H1 (cell line): ENCODE data around the gene ITGB2. TPM values are rescaled to one million over a fixed set of nuclear protein-coding genes. Genes with fewer than 3 reads are reported as not detected.
"Not testable (repeated sequence)": the region's sequence is repeated elsewhere in the genome, so short reads cannot be mapped to it uniquely, and the experiment has no call there.

Experiments
- CTCF ChIA-PET: fragments of 300-600 bp; sonication (Branson Sonifier 250); formaldehyde crosslinking; loops from one replicate; lab custom pipeline; 2021; ENCODE audit not compliant: partially characterized antibody; lab: Charles Lee
- POLR2A ChIA-PET: fragments of 300-600 bp; sonication (Branson Sonifier 250); formaldehyde crosslinking; loops from one replicate; lab custom pipeline; 2021; ENCODE audit warnings: inconsistent platforms; ENCODE audit not compliant: partially characterized antibody; lab: Charles Lee
- DNase-seq, 2 experiments: peaks; one replicate each; pipeline versions ENCODE4 v3.0.0 to v3.0.0-alpha.2; 2010 to 2022; ENCODE audit warnings: low spot score in 2 of 2, low read depth in 1 of 2, mixed read lengths in 1 of 2
- FAIRE-seq: peaks from 2 replicates; lab custom pipeline; 2011; peaks lifted over from hg19 to GRCh38; lab: Jason Lieb, UNC
- H2AFZ ChIP-seq: 2 replicates; pipeline ENCODE4 v1.8.1; 2012; ENCODE audit warnings: low read length, inconsistent platforms
- H2AK5ac ChIP-seq: 2 replicates; pipeline ENCODE4 v1.6.1; 2013; ENCODE audit warnings: low read depth, low read length
- H2BK120ac ChIP-seq: replicated peaks from 2 replicates; pipeline ENCODE3; 2013; ENCODE audit warnings: low read depth, low read length, inconsistent platforms
- H2BK12ac ChIP-seq: 2 replicates; pipeline ENCODE4 v1.6.1; 2013; ENCODE audit warnings: low read depth, low read length
- H2BK15ac ChIP-seq: 2 replicates; pipeline ENCODE4 v1.6.1; 2013; ENCODE audit warnings: low read length
- H2BK20ac ChIP-seq: 2 replicates; pipeline ENCODE4 v1.6.1; 2013; ENCODE audit warnings: low read length
- H2BK5ac ChIP-seq: 2 replicates; pipeline ENCODE4 v1.6.1; 2013; ENCODE audit warnings: low read depth, low read length
- H3K14ac ChIP-seq: 2 replicates; pipeline ENCODE4 v1.6.1; 2013; ENCODE audit warnings: inconsistent platforms; ENCODE audit not compliant: insufficient read length
- H3K18ac ChIP-seq: 2 replicates; pipeline ENCODE4 v1.6.1; 2013; ENCODE audit warnings: low read length; ENCODE audit errors: extremely low read depth
- H3K23ac ChIP-seq: 2 replicates; pipeline ENCODE4 v1.6.1; 2013; ENCODE audit warnings: inconsistent platforms; ENCODE audit not compliant: insufficient read length
- H3K23me2 ChIP-seq: 2 replicates; pipeline ENCODE4 v1.6.1; 2013; ENCODE audit warnings: low read depth, low read length
- H3K27ac ChIP-seq: 2 replicates; pipeline ENCODE4 v1.6.1; 2011; ENCODE audit warnings: low read depth, low read length, inconsistent platforms
- H3K27me3 ChIP-seq, 4 experiments: replicated peaks in 1 of 4; 1 replicate in 1 of 4; 2 replicates in 3 of 4; pipeline versions ENCODE4 v1.6.1 to v1.8.1; 2011 to 2013; ENCODE audit warnings: low read length in 3 of 4, mild to moderate bottlenecking in 3 of 4, inconsistent platforms in 2 of 4, mixed read lengths in 2 of 4, moderate library complexity in 1 of 4; ENCODE audit not compliant: control insufficient read depth in 3 of 4, insufficient read depth in 3 of 4; ENCODE audit errors: extremely low read depth in 1 of 4
- H3K36me3 ChIP-seq, 4 experiments: 2 replicates each; pipeline versions ENCODE4 v1.6.1 to v1.8.1; 2011 to 2013; ENCODE audit warnings: mild to moderate bottlenecking in 4 of 4, low read length in 3 of 4, moderate library complexity in 2 of 4, control low read depth in 1 of 4, inconsistent platforms in 1 of 4; ENCODE audit not compliant: insufficient read depth in 4 of 4, control insufficient read depth in 2 of 4
- H3K4ac ChIP-seq: replicated peaks from 2 replicates; pipeline ENCODE3; 2013; ENCODE audit warnings: low read length, low read depth, mixed read lengths, inconsistent platforms; ENCODE audit not compliant: insufficient read length
- H3K4me1 ChIP-seq, 4 experiments: replicated peaks in 1 of 4; 1 replicate in 1 of 4; 2 replicates in 3 of 4; pipeline versions ENCODE4 v1.6.1 to v1.8.1; 2011 to 2013; ENCODE audit warnings: low read length in 3 of 4, inconsistent platforms in 2 of 4, mixed read lengths in 1 of 4; ENCODE audit not compliant: insufficient read depth in 4 of 4, control insufficient read depth in 3 of 4
- H3K4me2 ChIP-seq, 2 experiments: 2 replicates each; pipeline versions ENCODE4 v1.6.1 to v1.8.1; 2011 to 2013; ENCODE audit warnings: low read depth in 2 of 2, low read length in 2 of 2, control low read depth in 1 of 2, inconsistent platforms in 1 of 2, mild to moderate bottlenecking in 1 of 2; ENCODE audit not compliant: insufficient read depth in 1 of 2
- H3K4me3 ChIP-seq, 4 experiments: fragments of 200-600, 300-600 bp in 1 of 4; sonication (generic), shearing (Covaris generic), sonication (Bioruptor Twin) in 1 of 4; 2 replicates each; pipeline versions ENCODE4 v1.5.1 to v1.8.1; 2011 to 2016; ENCODE audit warnings: low read length in 4 of 4, low read depth in 3 of 4, control low read depth in 2 of 4, inconsistent platforms in 2 of 4, mild to moderate bottlenecking in 2 of 4, mixed read lengths in 1 of 4, moderate library complexity in 1 of 4; ENCODE audit not compliant: insufficient read depth in 2 of 4; ENCODE audit errors: extremely low read depth in 1 of 4
- H3K56ac ChIP-seq: replicated peaks from 2 replicates; pipeline ENCODE3; 2013; ENCODE audit warnings: low read depth, mild to moderate bottlenecking, mixed read lengths, low read length, inconsistent platforms; ENCODE audit not compliant: insufficient read length
- H3K79me1 ChIP-seq: 2 replicates; pipeline ENCODE4 v1.6.1; 2013; ENCODE audit warnings: low read depth, low read length, control low read depth
- H3K79me2 ChIP-seq, 2 experiments: 2 replicates each; pipeline versions ENCODE4 v1.6.1 to v1.8.1; 2012 to 2013; ENCODE audit warnings: low read length in 2 of 2, mild to moderate bottlenecking in 2 of 2, inconsistent platforms in 1 of 2; ENCODE audit not compliant: insufficient read depth in 2 of 2, control insufficient read depth in 1 of 2
- H3K9ac ChIP-seq, 4 experiments: replicated peaks in 1 of 4; 1 replicate in 1 of 4; 2 replicates in 3 of 4; pipeline versions ENCODE4 v1.6.1 to v1.8.1; 2011 to 2013; ENCODE audit warnings: low read depth in 3 of 4, low read length in 3 of 4, control low read depth in 2 of 4, mild to moderate bottlenecking in 2 of 4, moderate library complexity in 2 of 4, inconsistent platforms in 1 of 4; ENCODE audit errors: extremely low read depth in 1 of 4
- H3K9me3 ChIP-seq, 2 experiments: 2 replicates each; pipeline versions ENCODE4 v1.6.1 to v1.8.1; 2012 to 2013; ENCODE audit warnings: mild to moderate bottlenecking in 2 of 2, moderate library complexity in 2 of 2, control low read depth in 1 of 2, inconsistent platforms in 1 of 2, low read depth in 1 of 2, low read length in 1 of 2, mixed read lengths in 1 of 2; ENCODE audit not compliant: insufficient read depth in 2 of 2
- H4K20me1 ChIP-seq, 2 experiments: replicated peaks in 1 of 2; 2 replicates each; pipeline versions ENCODE3 to v1.8.1; 2011 to 2013; ENCODE audit warnings: inconsistent platforms in 2 of 2, low read length in 2 of 2, mild to moderate bottlenecking in 1 of 2; ENCODE audit not compliant: insufficient read depth in 2 of 2, control insufficient read depth in 1 of 2
- H4K5ac ChIP-seq: 2 replicates; pipeline ENCODE4 v1.6.1; 2013; ENCODE audit warnings: low read length, low read depth, mixed read lengths, inconsistent platforms; ENCODE audit not compliant: insufficient read length
- H4K8ac ChIP-seq: 2 replicates; pipeline ENCODE4 v1.8.0; 2013; ENCODE audit warnings: mild to moderate bottlenecking, moderate library complexity, low read length, inconsistent platforms; ENCODE audit not compliant: insufficient read depth; ENCODE audit errors: extremely low read depth
- H4K91ac ChIP-seq: replicated peaks from 2 replicates; pipeline ENCODE3; 2013; ENCODE audit warnings: low read length, mixed read lengths, inconsistent platforms; ENCODE audit not compliant: insufficient read length
- whole genome bisulfite sequencing, 2 experiments: shearing (Covaris generic) in 1 of 2; methylation state at CpG; one replicate each; pipeline versions ENCODE4 v1.1.6 to v1.1.7; 2013 to 2015; ENCODE audit warnings: low lambda C conversion rate in 2 of 2, mixed read lengths in 2 of 2, inconsistent platforms in 1 of 2, low coverage in 1 of 2, missing lambda C conversion rate in 1 of 2; ENCODE audit not compliant: insufficient replicate concordance in 2 of 2, insufficient coverage in 1 of 2, insufficient read length in 1 of 2; ENCODE audit errors: extremely low coverage in 1 of 2, missing lambda C conversion rate in 1 of 2; 5-methylcytosine and 5-hydroxymethylcytosine counted together
- polyA plus RNA-seq, 7 experiments: library from polyadenylated mRNA; depleted of rRNA in 3 of 7; stranded (reverse) in 5 of 7; unstranded in 2 of 7; fragments of >200 nt in 5 of 7; fragments of 200-250 nt in 2 of 7; gene quantifications; 1 replicate in 5 of 7; 2 replicates in 1 of 7; 4 replicates in 1 of 7; pipeline versions ENCODE4 v1.2.1 to v1.2.3, GENCODE V29; 2011 to 2013; ENCODE audit warnings: missing spikeins in 2 of 7, mixed read lengths in 2 of 7
- total RNA-seq: library from RNA; stranded (reverse); fragmentation: NEBNext Ultra II Directional; extraction: Animal tissue kit (Norgen Biotek cat#: 25700); gene quantifications from 2 replicates; pipeline ENCODE4 v1.2.1, GENCODE V29; 2021

Gene ITGB2
- total and polyA plus RNA-seq, 2 of the 8 experiments (the other 6 are each of a cell fraction or from before 2014, with no cell fraction given) = 0.24 to 0.63 TPM

GRCh38 chr21:44879238-44879637, 41.5 kb downstream of the ITGB2 start:
- not testable (repeated sequence) for H2BK120ac ChIP-seq, DNase-seq, H4K5ac ChIP-seq, H4K91ac ChIP-seq, H3K4me2 ChIP-seq, H2AK5ac ChIP-seq, H3K79me2 ChIP-seq, H3K4ac ChIP-seq, H2BK20ac ChIP-seq, H4K20me1 ChIP-seq, FAIRE-seq, H3K9ac ChIP-seq, H2BK5ac ChIP-seq, H3K4me3 ChIP-seq, H3K36me3 ChIP-seq, H3K27ac ChIP-seq, H2AFZ ChIP-seq, H3K4me1 ChIP-seq, H2BK15ac ChIP-seq, H3K14ac ChIP-seq, H3K18ac ChIP-seq, H3K56ac ChIP-seq, H3K79me1 ChIP-seq, H4K8ac ChIP-seq, H3K23me2 ChIP-seq, H3K23ac ChIP-seq, H3K9me3 ChIP-seq, H2BK12ac ChIP-seq
- CTCF ChIA-PET = interaction anchor here (0.7 kb wide), 2 partner anchors 14 to 99 kb away, joined by 3 read pairs; no protein-coding TSS in a partner anchor
- H3K27me3 ChIP-seq = peaks cover 0 to 19% (median 13%) of the 10 kb centered on the region in 4 experiments; a peak in 5 of 7 replicates
- POLR2A ChIA-PET = interaction anchor here (0.9 kb wide), 1 partner anchor 69 kb away, joined by 3 read pairs; no protein-coding TSS in a partner anchor
- 94% methylated on average over 8 of the region's 8 CpGs; no CpG with 5 or more reads in 1 of the 2 experiments for WGBS, 2 experiments
